Measurements from ENCODE around the gene F3.

Gene F3

DNA sequence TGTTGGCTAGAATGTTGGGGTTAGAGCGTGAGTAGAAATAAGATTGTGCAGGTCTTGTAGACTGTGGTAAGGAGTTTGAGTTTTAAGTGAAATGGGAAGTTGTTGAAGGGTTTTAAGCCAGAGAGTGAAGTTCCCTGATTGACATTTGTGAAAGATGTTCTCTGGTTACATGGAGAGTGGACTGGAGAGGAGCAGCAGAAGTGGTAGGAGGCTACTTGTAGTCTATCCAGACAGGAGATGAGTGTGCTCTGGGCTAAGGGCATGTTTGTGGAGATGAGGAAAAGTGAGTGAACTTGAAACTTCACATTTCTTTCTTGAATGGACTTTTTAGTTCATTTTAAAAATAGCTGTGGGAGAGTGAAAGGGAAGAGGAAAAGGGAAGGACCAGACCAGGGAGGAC is 37.0 kb downstream of the F3 start:
- Histone ChIP-seq H3K27ac (replicated peaks) (no peak overlapping the region), H3K27me3 (ENCODE audit: insufficient read depth, poor library complexity, severe bottlenecking) (no peaks in the 10 kb centered on the region), H3K4me3 (replicated peaks; ENCODE audit: insufficient read depth, low read length) (no peak overlapping the region)
- DNase-seq (ENCODE audit: low read depth in 1 of 2, low spot score in 1 of 2): no peak
- no peak for TF ChIP-seq CTCF (IDR thresholded peaks at IDR 0.05; ENCODE audit: insufficient read depth, low read length)
- TF ChIP-seq GABPA (IDR thresholded peaks at IDR 0.05; ENCODE audit: low read depth): no peak
- no peak for TF ChIP-seq SPI1 (IDR thresholded peaks at IDR 0.05; ENCODE audit: borderline replicate concordance, low read depth)

GRCh38 chr1:94503153-94503552 is 38.4 kb downstream of the F3 start:
- Histone ChIP-seq H3K27me3 (ENCODE audit: insufficient read depth, poor library complexity, severe bottlenecking) (no peaks in the 10 kb centered on the region), H3K4me3 (replicated peaks; ENCODE audit: insufficient read depth, low read length) (no peak overlapping the region), H3K27ac (replicated peaks) (no peak overlapping the region)
- TF ChIP-seq, protein P1, sequence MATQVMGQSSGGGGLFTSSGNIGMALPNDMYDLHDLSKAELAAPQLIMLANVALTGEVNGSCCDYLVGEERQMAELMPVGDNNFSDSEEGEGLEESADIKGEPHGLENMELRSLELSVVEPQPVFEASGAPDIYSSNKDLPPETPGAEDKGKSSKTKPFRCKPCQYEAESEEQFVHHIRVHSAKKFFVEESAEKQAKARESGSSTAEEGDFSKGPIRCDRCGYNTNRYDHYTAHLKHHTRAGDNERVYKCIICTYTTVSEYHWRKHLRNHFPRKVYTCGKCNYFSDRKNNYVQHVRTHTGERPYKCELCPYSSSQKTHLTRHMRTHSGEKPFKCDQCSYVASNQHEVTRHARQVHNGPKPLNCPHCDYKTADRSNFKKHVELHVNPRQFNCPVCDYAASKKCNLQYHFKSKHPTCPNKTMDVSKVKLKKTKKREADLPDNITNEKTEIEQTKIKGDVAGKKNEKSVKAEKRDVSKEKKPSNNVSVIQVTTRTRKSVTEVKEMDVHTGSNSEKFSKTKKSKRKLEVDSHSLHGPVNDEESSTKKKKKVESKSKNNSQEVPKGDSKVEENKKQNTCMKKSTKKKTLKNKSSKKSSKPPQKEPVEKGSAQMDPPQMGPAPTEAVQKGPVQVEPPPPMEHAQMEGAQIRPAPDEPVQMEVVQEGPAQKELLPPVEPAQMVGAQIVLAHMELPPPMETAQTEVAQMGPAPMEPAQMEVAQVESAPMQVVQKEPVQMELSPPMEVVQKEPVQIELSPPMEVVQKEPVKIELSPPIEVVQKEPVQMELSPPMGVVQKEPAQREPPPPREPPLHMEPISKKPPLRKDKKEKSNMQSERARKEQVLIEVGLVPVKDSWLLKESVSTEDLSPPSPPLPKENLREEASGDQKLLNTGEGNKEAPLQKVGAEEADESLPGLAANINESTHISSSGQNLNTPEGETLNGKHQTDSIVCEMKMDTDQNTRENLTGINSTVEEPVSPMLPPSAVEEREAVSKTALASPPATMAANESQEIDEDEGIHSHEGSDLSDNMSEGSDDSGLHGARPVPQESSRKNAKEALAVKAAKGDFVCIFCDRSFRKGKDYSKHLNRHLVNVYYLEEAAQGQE (IDR thresholded peaks at IDR 0.05; ENCODE audit: insufficient replicate concordance, low read depth): no peak
- TF ChIP-seq POLR2AphosphoS5 (IDR thresholded peaks at IDR 0.05; ENCODE audit: low read depth): no peak
- TF ChIP-seq CTCF (IDR thresholded peaks at IDR 0.05; ENCODE audit: insufficient read depth, low read length): no peak
- TF ChIP-seq GABPA (IDR thresholded peaks at IDR 0.05; ENCODE audit: low read depth): no peak
- no peak for TF ChIP-seq SPI1 (IDR thresholded peaks at IDR 0.05; ENCODE audit: borderline replicate concordance, low read depth)
- no peak for DNase-seq (ENCODE audit: low read depth in 1 of 2, low spot score in 1 of 2)

DNA sequence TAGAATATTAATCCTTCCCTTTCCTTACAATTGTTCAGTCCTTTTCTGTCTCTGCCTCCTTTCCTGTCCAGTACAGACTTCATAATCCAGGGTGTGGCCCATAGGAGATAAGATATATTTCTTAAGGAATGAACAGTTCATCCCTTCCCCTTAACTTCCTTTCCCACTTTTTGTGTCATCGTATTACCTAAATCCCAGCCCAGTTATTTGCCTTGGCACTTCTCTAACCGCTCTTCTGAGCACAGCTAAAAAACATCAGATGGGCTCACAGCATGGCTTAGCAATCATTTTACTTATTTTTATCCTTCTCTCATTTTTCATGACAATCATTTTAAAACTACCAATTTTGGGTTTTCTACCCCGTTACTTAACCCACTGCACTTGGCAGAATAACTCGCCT is 39.6 kb downstream of the F3 start:
- H3K27ac ChIP-seq (replicated peaks): no peak overlapping the region
- H3K27me3 ChIP-seq (ENCODE audit: insufficient read depth, poor library complexity, severe bottlenecking): no peaks in the 10 kb centered on the region
- no peak for DNase-seq (ENCODE audit: low read depth in 1 of 2, low spot score in 1 of 2)
- no peak overlapping the region for H3K4me3 ChIP-seq (replicated peaks; ENCODE audit: insufficient read depth, low read length)
- TF ChIP-seq GABPA (IDR thresholded peaks at IDR 0.05; ENCODE audit: low read depth): no peak
- TF ChIP-seq, protein P1 (IDR thresholded peaks at IDR 0.05; ENCODE audit: insufficient replicate concordance, low read depth): no peak
- TF ChIP-seq POLR2AphosphoS5 (IDR thresholded peaks at IDR 0.05; ENCODE audit: low read depth): no peak
- no peak for TF ChIP-seq CTCF (IDR thresholded peaks at IDR 0.05; ENCODE audit: insufficient read depth, low read length)
- no peak for TF ChIP-seq SPI1 (IDR thresholded peaks at IDR 0.05; ENCODE audit: borderline replicate concordance, low read depth)

GRCh38 chr1:94501426-94501825 is 40.1 kb downstream of the F3 start:
- Histone ChIP-seq H3K27ac (replicated peaks) (no peak overlapping the region), H3K4me3 (replicated peaks; ENCODE audit: insufficient read depth, low read length) (no peak overlapping the region), H3K27me3 (ENCODE audit: insufficient read depth, poor library complexity, severe bottlenecking) (no peaks in the 10 kb centered on the region)
- no peak for TF ChIP-seq SPI1 (IDR thresholded peaks at IDR 0.05; ENCODE audit: borderline replicate concordance, low read depth)
- no peak for DNase-seq (ENCODE audit: low read depth in 1 of 2, low spot score in 1 of 2)

Data from HL-60 (cell line).